Liver (tissue), 9 donors: Measurements from ENCODE around the gene ITIH5. TPM values are rescaled to one million over a fixed set of nuclear protein-coding genes. Genes with fewer than 3 reads are reported as not detected.

Source experiments
- DNase-seq: peaks from one replicate; pipeline ENCODE4 v3.0.0-alpha.2; 2017; ENCODE audit warnings: low spot score
- H3K27ac ChIP-seq, 2 donors: one replicate each; pipeline ENCODE4 v1.7.0; 2013; ENCODE audit warnings: inconsistent platforms in 2 of 2, low read length in 2 of 2, control low read depth in 1 of 2, low read depth in 1 of 2, mild to moderate bottlenecking in 1 of 2
- H3K27me3 ChIP-seq, 4 donors: one replicate each; pipeline versions ENCODE4 v1.6.1 to v1.7.0; 2013; ENCODE audit warnings: low read length in 3 of 4, inconsistent platforms in 1 of 4, mild to moderate bottlenecking in 1 of 4, moderate library complexity in 1 of 4; ENCODE audit not compliant: control insufficient read depth in 4 of 4, insufficient read depth in 4 of 4
- H3K36me3 ChIP-seq, 4 donors: one replicate each; pipeline versions ENCODE4 v1.6.1 to v1.7.0; 2013; ENCODE audit warnings: low read length in 3 of 4, mild to moderate bottlenecking in 3 of 4, low read depth in 1 of 4, moderate library complexity in 1 of 4; ENCODE audit not compliant: control insufficient read depth in 4 of 4, insufficient read depth in 3 of 4
- H3K4me1 ChIP-seq, 4 donors: one replicate each; pipeline versions ENCODE4 v1.6.1 to v1.7.0; 2013; ENCODE audit warnings: low read length in 3 of 4, mild to moderate bottlenecking in 3 of 4, moderate library complexity in 1 of 4; ENCODE audit not compliant: control insufficient read depth in 4 of 4, insufficient read depth in 4 of 4
- H3K4me3 ChIP-seq, 3 donors: one replicate each; pipeline versions ENCODE4 v1.6.1 to v1.7.0; 2013; ENCODE audit warnings: low read length in 3 of 3, control low read depth in 1 of 3, low read depth in 1 of 3, mild to moderate bottlenecking in 1 of 3
- H3K9ac ChIP-seq, 2 donors: one replicate each; pipeline ENCODE4 v1.7.0; 2013; ENCODE audit warnings: low read length in 2 of 2, mild to moderate bottlenecking in 2 of 2, moderate library complexity in 2 of 2, control low read depth in 1 of 2, low read depth in 1 of 2
- H3K9me3 ChIP-seq, 4 donors: one replicate each; pipeline versions ENCODE4 v1.6.1 to v1.7.0; 2013; ENCODE audit warnings: low read length in 3 of 4; ENCODE audit not compliant: control insufficient read depth in 4 of 4
- CTCF ChIP-seq: fragments of 150-350 bp; IDR thresholded peaks from 2 replicates; pipeline ENCODE4 v1.5.1; 2017; ENCODE audit warnings: improper control_type of control experiment, low read depth, low read length; ENCODE audit not compliant: missing input control
- EGR1 ChIP-seq, 2 donors: IDR thresholded peaks; 2 replicates each; pipeline ENCODE4 v1.6.1; 2016 to 2018; ENCODE audit warnings: antibody characterized with exemption in 2 of 2, low read depth in 2 of 2
- FOXA1 ChIP-seq: IDR thresholded peaks from 2 replicates; pipeline ENCODE4 v1.6.1; 2016; ENCODE audit warnings: antibody characterized with exemption
- FOXA2 ChIP-seq: IDR thresholded peaks from 2 replicates; pipeline ENCODE4 v1.6.1; 2016; ENCODE audit warnings: antibody characterized with exemption
- GABPA ChIP-seq, 2 donors: IDR thresholded peaks in 1 of 2; conservative IDR thresholded peaks in 1 of 2; 2 replicates each; pipeline ENCODE4 v1.6.1; 2016; ENCODE audit warnings: antibody characterized with exemption in 2 of 2, mild to moderate bottlenecking in 1 of 2, moderate library complexity in 1 of 2
- HNF4A ChIP-seq, 2 donors: conservative IDR thresholded peaks; 2 replicates each; pipeline ENCODE4 v1.6.1; 2016; ENCODE audit warnings: antibody characterized with exemption in 2 of 2, mild to moderate bottlenecking in 2 of 2
- HNF4G ChIP-seq: IDR thresholded peaks from 2 replicates; pipeline ENCODE4 v1.6.1; 2016; ENCODE audit warnings: antibody characterized with exemption
- JUND ChIP-seq, 2 donors: IDR thresholded peaks; 2 replicates each; pipeline ENCODE4 v1.6.1; 2016; ENCODE audit warnings: antibody characterized with exemption in 2 of 2
- NR2F2 ChIP-seq: IDR thresholded peaks from 2 replicates; pipeline ENCODE4 v1.6.1; 2016; ENCODE audit warnings: antibody characterized with exemption
- RAD21 ChIP-seq, 2 donors: IDR thresholded peaks; 2 replicates each; pipeline ENCODE4 v1.6.1; 2016; ENCODE audit warnings: antibody characterized with exemption in 2 of 2, mild to moderate bottlenecking in 2 of 2
- RXRA ChIP-seq, 2 donors: IDR thresholded peaks; 2 replicates each; pipeline ENCODE4 v1.6.1; 2017 to 2018; ENCODE audit warnings: antibody characterized with exemption in 2 of 2, mild to moderate bottlenecking in 1 of 2
- SP1 ChIP-seq: IDR thresholded peaks from 2 replicates; pipeline ENCODE4 v1.6.1; 2018; ENCODE audit warnings: antibody characterized with exemption, mild to moderate bottlenecking
- TAF1 ChIP-seq: conservative IDR thresholded peaks from 2 replicates; pipeline ENCODE4 v1.6.1; 2016; ENCODE audit warnings: antibody characterized with exemption, mild to moderate bottlenecking
- YY1 ChIP-seq: IDR thresholded peaks from 2 replicates; pipeline ENCODE4 v1.6.1; 2016; ENCODE audit warnings: antibody characterized with exemption, mild to moderate bottlenecking
- WGBS: extraction: QIAGEN DNeasy Blood & Tissue Kit; methylation state at CpG from one replicate; pipeline ENCODE4 v1.1.7; 2013; 5-methylcytosine and 5-hydroxymethylcytosine counted together
- polyA plus RNA-seq, 2 donors: library from polyadenylated mRNA; stranded (reverse) in 1 of 2; unstranded in 1 of 2; fragments of 200-250 nt in 1 of 2; fragments of >200 nt in 1 of 2; fragmentation: Nextera tagmentation in 1 of 2; extraction: Ambion mirVana in 1 of 2; gene quantifications; one replicate each; pipeline versions ENCODE4 v1.2.1 to v1.2.3, GENCODE V29; 2013 to 2015
- total RNA-seq, 2 donors: library from RNA; depleted of rRNA; stranded (reverse); fragments of >200 nt; gene quantifications; one replicate each; pipeline ENCODE4 v1.2.3, GENCODE V29; 2014
- TF ChIP-seq, protein P1 (sequence below): IDR thresholded peaks from 2 replicates; pipeline ENCODE4 v1.6.1; 2016; ENCODE audit warnings: antibody characterized with exemption
- TF ChIP-seq, protein P2 (sequence below): IDR thresholded peaks from 2 replicates; pipeline ENCODE4 v1.6.1; 2016; ENCODE audit warnings: antibody characterized with exemption, mild to moderate bottlenecking
- TF ChIP-seq, protein P3 (sequence below): IDR thresholded peaks from 2 replicates; pipeline ENCODE4 v1.6.1; 2016; ENCODE audit warnings: antibody characterized with exemption
- donor health status: healthy.
- donor health status: healthy.
- donor health status: healthy.
- donor health status: healthy.
- donor health status: healthy.

ITIH5 gene
- total and polyA plus RNA-seq, 4 donors = 0.60 to 1.3 (median 0.98) TPM

GRCh38 chr10:7589748-7590147 is 77.0 kb downstream of the ITIH5 start:
- 81% methylated on average over 10 of the region's 10 CpGs for WGBS
- TF ChIP-seq SP1 (no peak), FOXA2 (no peak), JUND (IDR thresholded peaks at IDR 0.05) (no peak), RXRA (IDR thresholded peaks at IDR 0.05) (no peak), YY1 (no peak), EGR1 (IDR thresholded peaks at IDR 0.05; ENCODE audit: low read depth in 2 of 2) (no peak), HNF4A (conservative IDR thresholded peaks at IDR 0.05) (no peak), TAF1 (no peak), CTCF (no peak), GABPA (IDR thresholded peaks at IDR 0.05 in 1 of 2, conservative IDR thresholded peaks at IDR 0.05 in 1 of 2) (no peak), RAD21 (IDR thresholded peaks at IDR 0.05) (no peak), FOXA1 (no peak), NR2F2 (no peak), HNF4G (no peak)
- TF ChIP-seq, protein P1, sequence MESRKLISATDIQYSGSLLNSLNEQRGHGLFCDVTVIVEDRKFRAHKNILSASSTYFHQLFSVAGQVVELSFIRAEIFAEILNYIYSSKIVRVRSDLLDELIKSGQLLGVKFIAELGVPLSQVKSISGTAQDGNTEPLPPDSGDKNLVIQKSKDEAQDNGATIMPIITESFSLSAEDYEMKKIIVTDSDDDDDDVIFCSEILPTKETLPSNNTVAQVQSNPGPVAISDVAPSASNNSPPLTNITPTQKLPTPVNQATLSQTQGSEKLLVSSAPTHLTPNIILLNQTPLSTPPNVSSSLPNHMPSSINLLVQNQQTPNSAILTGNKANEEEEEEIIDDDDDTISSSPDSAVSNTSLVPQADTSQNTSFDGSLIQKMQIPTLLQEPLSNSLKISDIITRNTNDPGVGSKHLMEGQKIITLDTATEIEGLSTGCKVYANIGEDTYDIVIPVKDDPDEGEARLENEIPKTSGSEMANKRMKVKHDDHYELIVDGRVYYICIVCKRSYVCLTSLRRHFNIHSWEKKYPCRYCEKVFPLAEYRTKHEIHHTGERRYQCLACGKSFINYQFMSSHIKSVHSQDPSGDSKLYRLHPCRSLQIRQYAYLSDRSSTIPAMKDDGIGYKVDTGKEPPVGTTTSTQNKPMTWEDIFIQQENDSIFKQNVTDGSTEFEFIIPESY = no peak
- H3K4me3 ChIP-seq = no peak overlapping the region
- no peaks in the 10 kb centered on the region for H3K9me3 ChIP-seq
- no peak for DNase-seq
- H3K27me3 ChIP-seq = no peaks in the 10 kb centered on the region
- no peak overlapping the region for H3K27ac ChIP-seq
- H3K36me3 ChIP-seq = no peaks in the 10 kb centered on the region
- no peaks in the 10 kb centered on the region for H3K4me1 ChIP-seq
- H3K9ac ChIP-seq = no peak overlapping the region

DNA sequence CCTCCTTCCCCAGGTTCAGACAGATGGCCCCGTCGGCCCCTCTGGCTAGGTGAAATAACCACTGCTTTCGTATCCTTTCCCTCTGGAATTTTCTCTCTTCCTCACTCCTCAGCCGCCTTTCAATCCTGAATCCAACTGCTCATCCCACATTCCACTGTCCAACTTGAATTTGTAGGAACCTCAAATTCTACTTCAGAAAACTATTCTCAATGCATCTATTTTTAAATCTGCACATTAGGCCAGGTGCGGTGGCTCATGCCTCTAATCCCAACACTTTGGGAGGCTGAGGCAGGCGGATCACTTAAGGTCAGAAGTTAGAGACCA is 78.9 kb downstream of the ITIH5 start:
- Histone ChIP-seq H3K9ac (no peak overlapping the region), H3K36me3 (no peaks in the 10 kb centered on the region), H3K27me3 (no peaks in the 10 kb centered on the region), H3K27ac (no peak overlapping the region), H3K9me3 (no peaks in the 10 kb centered on the region), H3K4me1 (no peaks in the 10 kb centered on the region), H3K4me3 (no peak overlapping the region)
- no peak for DNase-seq
- TF ChIP-seq HNF4A (conservative IDR thresholded peaks at IDR 0.05) = no peak
- TF ChIP-seq YY1 = no peak
- TF ChIP-seq TAF1 = no peak
- TF ChIP-seq FOXA2 = no peak
- no peak for TF ChIP-seq HNF4G
- no peak for TF ChIP-seq FOXA1
- no peak for TF ChIP-seq JUND (IDR thresholded peaks at IDR 0.05)
- TF ChIP-seq EGR1 (IDR thresholded peaks at IDR 0.05; ENCODE audit: low read depth in 2 of 2) = no peak
- TF ChIP-seq, protein P2, sequence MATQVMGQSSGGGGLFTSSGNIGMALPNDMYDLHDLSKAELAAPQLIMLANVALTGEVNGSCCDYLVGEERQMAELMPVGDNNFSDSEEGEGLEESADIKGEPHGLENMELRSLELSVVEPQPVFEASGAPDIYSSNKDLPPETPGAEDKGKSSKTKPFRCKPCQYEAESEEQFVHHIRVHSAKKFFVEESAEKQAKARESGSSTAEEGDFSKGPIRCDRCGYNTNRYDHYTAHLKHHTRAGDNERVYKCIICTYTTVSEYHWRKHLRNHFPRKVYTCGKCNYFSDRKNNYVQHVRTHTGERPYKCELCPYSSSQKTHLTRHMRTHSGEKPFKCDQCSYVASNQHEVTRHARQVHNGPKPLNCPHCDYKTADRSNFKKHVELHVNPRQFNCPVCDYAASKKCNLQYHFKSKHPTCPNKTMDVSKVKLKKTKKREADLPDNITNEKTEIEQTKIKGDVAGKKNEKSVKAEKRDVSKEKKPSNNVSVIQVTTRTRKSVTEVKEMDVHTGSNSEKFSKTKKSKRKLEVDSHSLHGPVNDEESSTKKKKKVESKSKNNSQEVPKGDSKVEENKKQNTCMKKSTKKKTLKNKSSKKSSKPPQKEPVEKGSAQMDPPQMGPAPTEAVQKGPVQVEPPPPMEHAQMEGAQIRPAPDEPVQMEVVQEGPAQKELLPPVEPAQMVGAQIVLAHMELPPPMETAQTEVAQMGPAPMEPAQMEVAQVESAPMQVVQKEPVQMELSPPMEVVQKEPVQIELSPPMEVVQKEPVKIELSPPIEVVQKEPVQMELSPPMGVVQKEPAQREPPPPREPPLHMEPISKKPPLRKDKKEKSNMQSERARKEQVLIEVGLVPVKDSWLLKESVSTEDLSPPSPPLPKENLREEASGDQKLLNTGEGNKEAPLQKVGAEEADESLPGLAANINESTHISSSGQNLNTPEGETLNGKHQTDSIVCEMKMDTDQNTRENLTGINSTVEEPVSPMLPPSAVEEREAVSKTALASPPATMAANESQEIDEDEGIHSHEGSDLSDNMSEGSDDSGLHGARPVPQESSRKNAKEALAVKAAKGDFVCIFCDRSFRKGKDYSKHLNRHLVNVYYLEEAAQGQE = no peak
- no peak for TF ChIP-seq CTCF
- TF ChIP-seq, protein P1 = no peak
- no peak for TF ChIP-seq SP1
- no peak for TF ChIP-seq GABPA (IDR thresholded peaks at IDR 0.05 in 1 of 2, conservative IDR thresholded peaks at IDR 0.05 in 1 of 2)
- TF ChIP-seq NR2F2 = no peak
- no peak for TF ChIP-seq RXRA (IDR thresholded peaks at IDR 0.05)
- TF ChIP-seq, protein P3, sequence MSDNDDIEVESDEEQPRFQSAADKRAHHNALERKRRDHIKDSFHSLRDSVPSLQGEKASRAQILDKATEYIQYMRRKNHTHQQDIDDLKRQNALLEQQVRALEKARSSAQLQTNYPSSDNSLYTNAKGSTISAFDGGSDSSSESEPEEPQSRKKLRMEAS = no peak
- WGBS = 88% methylated on average over 6 of the region's 6 CpGs
